ELF-1 (cell line): ENCODE measurements around the gene SRSF10.
"Not testable (repeated sequence)": the region's sequence is repeated elsewhere in the genome, so short reads cannot be mapped to it uniquely, and the experiment has no call there.

Experiments used
- DNase-seq: peaks from one replicate; pipeline ENCODE4 v3.0.0-alpha.2; 2016; ENCODE audit warnings: low read depth, low spot score

The SRSF10 gene

GRCh38 chr1:23958810-23959460, 21.2 kb downstream of the SRSF10 start:
- DNase-seq, result peak; percentile 93

- not testable (repeated sequence) for DNase-seq
Observed at GRCh38 chr1:23958040-23958809, 21.9 kb downstream of the SRSF10 start.

- peak; percentile 89 for DNase-seq
Observed at GRCh38 chr1:23957096-23957495, 23.0 kb downstream of the SRSF10 start.

- DNase-seq, result no peak
Observed at GRCh38 chr1:23953020-23953419, 27.1 kb downstream of the SRSF10 start.

GRCh38 chr1:23947366-23947765, 32.8 kb downstream of the SRSF10 start:
- no peak for DNase-seq

- peak; percentile 69 for DNase-seq
Observed at GRCh38 chr1:23936481-23937176, 43.5 kb downstream of the SRSF10 start.

- DNase-seq, result no peak
Observed at GRCh38 chr1:23931491-23931880, 48.6 kb downstream of the SRSF10 start.

- no peak for DNase-seq
Observed at GRCh38 chr1:23930861-23931490, 49.2 kb downstream of the SRSF10 start.

- DNase-seq, result no peak
Observed at GRCh38 chr1:23930270-23930669, 49.9 kb downstream of the SRSF10 start.

GRCh38 chr1:23928789-23929188, 51.3 kb downstream of the SRSF10 start:
- DNase-seq, result no peak

- DNase-seq, result no peak
Observed at GRCh38 chr1:23927097-23927496, 53.0 kb downstream of the SRSF10 start.

GRCh38 chr1:23925279-23925678, 54.8 kb downstream of the SRSF10 start:
- DNase-seq, result no peak

GRCh38 chr1:23924601-23925000, 55.5 kb downstream of the SRSF10 start:
- DNase-seq, result no peak

- DNase-seq, result no peak
Observed at GRCh38 chr1:23923592-23924499, 56.3 kb downstream of the SRSF10 start.

GRCh38 chr1:23922321-23922943, 57.7 kb downstream of the SRSF10 start:
- no peak for DNase-seq

GRCh38 chr1:23916209-23917131, 63.7 kb downstream of the SRSF10 start:
- peak; percentile 90 for DNase-seq

- no peak for DNase-seq
Observed at GRCh38 chr1:23915466-23915865, 64.7 kb downstream of the SRSF10 start.

- DNase-seq, result no peak
Observed at GRCh38 chr1:23914921-23915320, 65.2 kb downstream of the SRSF10 start.
